B cell (primary cell): ENCODE measurements around the gene ATP2B3.

Experiments
- CTCF ChIP-seq: fragments of 200-600 bp; IDR thresholded peaks from one replicate; pipeline ENCODE4 v1.8.0; 2022; ENCODE audit warnings: antibody characterized with exemption, mild to moderate bottlenecking
- EZH2 ChIP-seq: IDR thresholded peaks from 2 replicates; pipeline ENCODE4 v1.6.1; 2012; ENCODE audit warnings: borderline replicate concordance, low read depth, mild to moderate bottlenecking, moderate library complexity, low read length; ENCODE audit not compliant: insufficient read depth, poor library complexity, severe bottlenecking

- TF ChIP-seq CTCF (no peak), EZH2 (no peak)
Measured at GRCh38 chrX:153614818-153615217, 97.4 kb downstream of the ATP2B3 start.
